NCI-H187 treated with DMSO at 0.1 percent for 48 hours (cell line): ENCODE measurements around the gene LAMC3.

Source experiments
- DNase-seq: peaks from one replicate; lab custom pipeline; 2025; lab: John Stamatoyannopoulos, UW

Gene LAMC3

GRCh38 chr9:131008909-131009618 is at the start of gene LAMC3:
TSS of gene LAMC3 (plus strand) at chr9:131009174. CDS start at chr9:131009215, 41 bp downstream.
- DNase-seq: no peak

- no peak for DNase-seq
Observed at GRCh38 chr9:130959809-130960334, 49.1 kb upstream of the LAMC3 start.

- DNase-seq: no peak
Observed at GRCh38 chr9:130960522-130961378, 48.2 kb upstream of the LAMC3 start.

- DNase-seq: no peak
Observed at GRCh38 chr9:130961511-130962300, 47.3 kb upstream of the LAMC3 start.

GRCh38 chr9:130962418-130963316 is 46.3 kb upstream of the LAMC3 start:
- no peak for DNase-seq

- DNase-seq: no peak
Observed at GRCh38 chr9:130963337-130963908, 45.6 kb upstream of the LAMC3 start.

- no peak for DNase-seq
Observed at GRCh38 chr9:130963916-130964315, 45.1 kb upstream of the LAMC3 start.

- DNase-seq: no peak
Observed at GRCh38 chr9:130965680-130966079, 43.3 kb upstream of the LAMC3 start.

- DNase-seq: no peak
Observed at GRCh38 chr9:130970052-130970451, 38.9 kb upstream of the LAMC3 start.

- no peak for DNase-seq
Observed at GRCh38 chr9:130970855-130971254, 38.1 kb upstream of the LAMC3 start.

- no peak for DNase-seq
Observed at GRCh38 chr9:130971294-130971849, 37.6 kb upstream of the LAMC3 start.

- no peak for DNase-seq
Observed at GRCh38 chr9:130972277-130972956, 36.6 kb upstream of the LAMC3 start.

- no peak for DNase-seq
Observed at GRCh38 chr9:130972957-130973685, 35.9 kb upstream of the LAMC3 start.

- DNase-seq: no peak
Observed at GRCh38 chr9:130973686-130974281, 35.2 kb upstream of the LAMC3 start.

GRCh38 chr9:130974697-130975096 is 34.3 kb upstream of the LAMC3 start:
- no peak for DNase-seq

- no peak for DNase-seq
Observed at GRCh38 chr9:130975156-130975555, 33.8 kb upstream of the LAMC3 start.

GRCh38 chr9:130975932-130976841 is 32.8 kb upstream of the LAMC3 start:
- no peak for DNase-seq

- no peak for DNase-seq
Observed at GRCh38 chr9:130977811-130978221, 31.2 kb upstream of the LAMC3 start.
